Naive B cell (primary cell): Measurements from ENCODE around the gene TEKTIP1. TPM values are rescaled to one million over a fixed set of nuclear protein-coding genes. Genes with fewer than 3 reads are reported as not detected.
"Not testable (repeated sequence)": the region's sequence is repeated elsewhere in the genome, so short reads cannot be mapped to it uniquely, and the experiment has no call there.

Experiments
- ATAC-seq, 2 donors: fragments of 150-1000 bp; cut with Tn5 transposase; 2 replicates each; pipeline ENCODE4 v1.10.0; 2021; ENCODE audit warnings: low read depth in 2 of 2, mild to moderate bottlenecking in 2 of 2, moderate library complexity in 2 of 2
- DNase-seq: peaks from one replicate; pipeline ENCODE4 v3.0.0; 2022
- H3K27ac Mint-ChIP-seq, 6 donors: one replicate each; pipeline ENCODE4 v1.8.0; 2020 to 2022; ENCODE audit warnings: mild to moderate bottlenecking in 6 of 6, mixed read lengths in 6 of 6, moderate library complexity in 5 of 6, inconsistent platforms in 2 of 6
- H3K27me3 Mint-ChIP-seq, 3 donors: one replicate each; pipeline ENCODE4 v1.8.0; 2021 to 2022; ENCODE audit warnings: mixed read lengths in 3 of 3, mild to moderate bottlenecking in 1 of 3
- H3K36me3 Mint-ChIP-seq, 2 donors: one replicate each; pipeline ENCODE4 v1.8.0; 2020 to 2022; ENCODE audit warnings: mixed read lengths in 2 of 2, inconsistent platforms in 1 of 2, mild to moderate bottlenecking in 1 of 2
- H3K4me1 Mint-ChIP-seq, 3 donors: one replicate each; pipeline ENCODE4 v1.8.0; 2020 to 2022; ENCODE audit warnings: mixed read lengths in 3 of 3, inconsistent platforms in 1 of 3, mild to moderate bottlenecking in 1 of 3, moderate library complexity in 1 of 3
- H3K4me3 Mint-ChIP-seq, 8 donors: one replicate each; pipeline ENCODE4 v1.8.0; 2020 to 2022; ENCODE audit warnings: mild to moderate bottlenecking in 8 of 8, mixed read lengths in 8 of 8, moderate library complexity in 8 of 8, inconsistent platforms in 2 of 8
- H3K9me3 Mint-ChIP-seq, 7 donors: one replicate each; pipeline ENCODE4 v1.8.0; 2020 to 2022; ENCODE audit warnings: mixed read lengths in 7 of 7, mild to moderate bottlenecking in 5 of 7, inconsistent platforms in 2 of 7, moderate library complexity in 1 of 7
- polyA plus RNA-seq, 6 donors: library from polyadenylated mRNA; unstranded; fragments of 300-500 nt; fragmentation: Illumina TruSeq; gene quantifications; one replicate each; pipeline ENCODE4 v1.2.3, GENCODE V29; 2021; ENCODE audit warnings: low read depth in 6 of 6

Gene TEKTIP1
- polyA plus RNA-seq, 6 donors from 2014 or later, result 0.56 TPM; not detected in 5

- no peaks in the 10 kb centered on the region for H3K27me3 Mint-ChIP-seq
- no peaks in the 10 kb centered on the region for H3K36me3 Mint-ChIP-seq
- H3K27ac Mint-ChIP-seq, result peak overlapping the region in 1 of 6 donors; percentile 24
- H3K4me3 Mint-ChIP-seq, result peak overlapping the region in 1 of 8 donors; percentile 4
- peaks cover 0 to 5% (median 0%) of the 10 kb centered on the region in 7 donors for H3K9me3 Mint-ChIP-seq
- DNase-seq (no peak), ATAC-seq (no peak)
- peaks cover 28 to 41% (median 37%) of the 10 kb centered on the region in 3 donors for H3K4me1 Mint-ChIP-seq
Measured at GRCh38 chr19:3501780-3502179, 37.2 kb upstream of the TEKTIP1 start.

GRCh38 chr19:3503036-3503572 lies 35.9 kb upstream of the TEKTIP1 start:
- peaks cover 0 to 5% (median 0%) of the 10 kb centered on the region in 7 donors for H3K9me3 Mint-ChIP-seq
- ATAC-seq (no peak), DNase-seq (no peak)
- no peaks in the 10 kb centered on the region for H3K36me3 Mint-ChIP-seq
- peaks cover 32 to 43% (median 41%) of the 10 kb centered on the region in 3 donors for H3K4me1 Mint-ChIP-seq
- peak overlapping the region in 1 of 6 donors; percentile 67 for H3K27ac Mint-ChIP-seq
- peak overlapping the region in 1 of 8 donors; percentile 89 for H3K4me3 Mint-ChIP-seq
- no peaks in the 10 kb centered on the region for H3K27me3 Mint-ChIP-seq

GRCh38 chr19:3504735-3505134 lies 34.2 kb upstream of the TEKTIP1 start:
- ATAC-seq, result no peak
- Mint-ChIP-seq H3K36me3 (peaks cover 0 to 7% of the 10 kb centered on the region in 2 donors), H3K27ac (peak overlapping the region; percentile 98 to 100 (median 100)), H3K9me3 (peaks cover 0 to 5% (median 0%) of the 10 kb centered on the region in 7 donors), H3K4me3 (peak overlapping the region in 5 of 8 donors; percentile 89 to 96 (median 95)), H3K27me3 (no peaks in the 10 kb centered on the region), H3K4me1 (peaks cover 36 to 47% (median 44%) of the 10 kb centered on the region in 3 donors)
- DNase-seq, result no peak

- Mint-ChIP-seq H3K4me3 (peak within 1 kb of the TSS; percentile 89 to 96 (median 95)), H3K9me3 (peaks cover 0 to 3% (median 0%) of the 10 kb centered on the region in 7 donors), H3K4me1 (peaks cover 35 to 49% (median 48%) of the 10 kb centered on the region in 3 donors), H3K27ac (peak within 1 kb of the TSS; percentile 98 to 100 (median 100)), H3K36me3 (peaks cover 0 to 11% of the 10 kb centered on the region in 2 donors), H3K27me3 (no peaks in the 10 kb centered on the region)
- peak; percentile 84 to 90 for ATAC-seq
- DNase-seq, result peak; percentile 100
Measured at GRCh38 chr19:3505598-3506383, 33.2 kb upstream of the TEKTIP1 start, which contains the start of gene FZR1. FZR1 (plus strand) TSS chr19:3506311; CDS start chr19:3522990, 16,679 bp downstream.

- DNase-seq (peak; percentile 29), ATAC-seq (peak; percentile 5 to 6)
- Mint-ChIP-seq H3K27me3 (no peaks in the 10 kb centered on the region), H3K9me3 (no peaks in the 10 kb centered on the region), H3K36me3 (peaks cover 0 to 11% of the 10 kb centered on the region in 2 donors), H3K4me1 (peaks cover 32 to 54% (median 46%) of the 10 kb centered on the region in 3 donors), H3K4me3 (peak overlapping the region; percentile 88 to 96 (median 93)), H3K27ac (peak overlapping the region; percentile 39 to 98 (median 94))
Measured at GRCh38 chr19:3506384-3507340, 32.3 kb upstream of the TEKTIP1 start.

GRCh38 chr19:3507371-3508120 lies 31.4 kb upstream of the TEKTIP1 start:
- Mint-ChIP-seq H3K27ac (peak overlapping the region in 5 of 6 donors; percentile 44 to 98 (median 86)), H3K9me3 (no peaks in the 10 kb centered on the region), H3K27me3 (no peaks in the 10 kb centered on the region), H3K4me1 (peaks cover 36 to 59% (median 54%) of the 10 kb centered on the region in 3 donors), H3K36me3 (peaks cover 0 to 11% of the 10 kb centered on the region in 2 donors), H3K4me3 (peak overlapping the region; percentile 88 to 96 (median 93))
- no peak for DNase-seq
- no peak for ATAC-seq

GRCh38 chr19:3508121-3508661 lies 30.8 kb upstream of the TEKTIP1 start:
- DNase-seq, ATAC-seq, H3K9me3 Mint-ChIP-seq, H3K27me3 Mint-ChIP-seq: not testable (repeated sequence)
- peaks cover 36 to 59% (median 55%) of the 10 kb centered on the region in 3 donors for H3K4me1 Mint-ChIP-seq
- peak overlapping the region in 3 of 6 donors; percentile 63 to 98 (median 82) for H3K27ac Mint-ChIP-seq
- peaks cover 0 to 11% of the 10 kb centered on the region in 2 donors for H3K36me3 Mint-ChIP-seq
- peak overlapping the region; percentile 48 to 93 (median 68) for H3K4me3 Mint-ChIP-seq

- DNase-seq (no peak), ATAC-seq (no peak)
- H3K27ac Mint-ChIP-seq, result peak overlapping the region in 5 of 6 donors; percentile 63 to 98 (median 88)
- H3K27me3 Mint-ChIP-seq, result no peaks in the 10 kb centered on the region
- no peaks in the 10 kb centered on the region for H3K9me3 Mint-ChIP-seq
- H3K4me1 Mint-ChIP-seq, result peaks cover 40 to 64% (median 60%) of the 10 kb centered on the region in 3 donors
- H3K4me3 Mint-ChIP-seq, result peak overlapping the region; percentile 52 to 89 (median 70)
- H3K36me3 Mint-ChIP-seq, result peaks cover 0 to 11% of the 10 kb centered on the region in 2 donors
Measured at GRCh38 chr19:3508771-3509535, 30.0 kb upstream of the TEKTIP1 start.

- H3K27me3 Mint-ChIP-seq, result no peaks in the 10 kb centered on the region
- H3K4me1 Mint-ChIP-seq, result peaks cover 43 to 70% (median 65%) of the 10 kb centered on the region in 3 donors
- peaks cover 0 to 11% of the 10 kb centered on the region in 2 donors for H3K36me3 Mint-ChIP-seq
- H3K4me3 Mint-ChIP-seq, result peak overlapping the region; percentile 23 to 89 (median 62)
- DNase-seq (no peak), ATAC-seq (no peak)
- H3K9me3 Mint-ChIP-seq, result no peaks in the 10 kb centered on the region
- peak overlapping the region in 4 of 6 donors; percentile 42 to 68 (median 48) for H3K27ac Mint-ChIP-seq
Measured at GRCh38 chr19:3509566-3509989, 29.4 kb upstream of the TEKTIP1 start.

GRCh38 chr19:3510727-3511126 lies 28.2 kb upstream of the TEKTIP1 start:
- Mint-ChIP-seq H3K27me3 (no peaks in the 10 kb centered on the region), H3K4me3 (peak overlapping the region in 1 of 8 donors; percentile 48), H3K36me3 (peaks cover 0 to 11% of the 10 kb centered on the region in 2 donors), H3K4me1 (peaks cover 42 to 67% (median 65%) of the 10 kb centered on the region in 3 donors), H3K27ac (peak overlapping the region in 1 of 6 donors; percentile 89), H3K9me3 (no peaks in the 10 kb centered on the region)
- ATAC-seq (no peak), DNase-seq (no peak)

GRCh38 chr19:3511506-3512251 lies 27.3 kb upstream of the TEKTIP1 start:
- Mint-ChIP-seq H3K9me3 (no peaks in the 10 kb centered on the region), H3K27ac (peak overlapping the region in 1 of 6 donors; percentile 64), H3K4me3 (peak overlapping the region in 1 of 8 donors; percentile 22), H3K4me1 (peaks cover 42 to 72% (median 69%) of the 10 kb centered on the region in 3 donors), H3K36me3 (peaks cover 0 to 11% of the 10 kb centered on the region in 2 donors), H3K27me3 (no peaks in the 10 kb centered on the region)
- DNase-seq (no peak), ATAC-seq (no peak)
